RWPE2 (cell line): Measurements from ENCODE around the gene PTRHD1.

Source experiments
- ATAC-seq: fragments of 200-7000 bp; cut with Tn5 transposase; 3 replicates; pipeline ENCODE4 v1.9.1; 2021; ENCODE audit warnings: low read depth
- DNase-seq: peaks from one replicate; pipeline ENCODE4 v3.0.0-alpha.2; 2020; ENCODE audit warnings: low spot score
- H3K27ac ChIP-seq: fragments of 450-650 bp; 2 replicates; pipeline ENCODE4 v1.5.1; 2017; ENCODE audit warnings: mild to moderate bottlenecking; ENCODE audit not compliant: poor library complexity, severe bottlenecking
- H3K27me3 ChIP-seq: fragments of 250-450 bp; sonication (Bioruptor Pico); 2 replicates; pipeline ENCODE4 v1.5.1; 2021; ENCODE audit warnings: mild to moderate bottlenecking, moderate library complexity; ENCODE audit not compliant: insufficient read depth, poor library complexity, severe bottlenecking
- H3K36me3 ChIP-seq: fragments of 250-450 bp; sonication (Bioruptor Pico); 2 replicates; pipeline ENCODE4 v1.5.1; 2020; ENCODE audit warnings: low read depth, mild to moderate bottlenecking, moderate library complexity
- H3K4me1 ChIP-seq: fragments of 250-450 bp; sonication (Bioruptor Pico); 2 replicates; pipeline ENCODE4 v1.5.1; 2021; ENCODE audit warnings: mild to moderate bottlenecking, moderate library complexity; ENCODE audit not compliant: insufficient read depth, poor library complexity, severe bottlenecking
- H3K4me3 ChIP-seq: fragments of 250-450 bp; sonication (Bioruptor Pico); 2 replicates; pipeline ENCODE4 v1.5.1; 2021; ENCODE audit warnings: mild to moderate bottlenecking, moderate library complexity; ENCODE audit not compliant: severe bottlenecking
- H3K9me3 ChIP-seq: fragments of 250-450 bp; sonication (Bioruptor Pico); 2 replicates; pipeline ENCODE4 v1.5.1; 2021; ENCODE audit warnings: mild to moderate bottlenecking, moderate library complexity; ENCODE audit not compliant: severe bottlenecking
- TF ChIP-seq, protein P1 (sequence below): fragments of 450-650 bp; IDR thresholded peaks from one replicate; pipeline ENCODE4 v1.5.1; 2017; ENCODE audit warnings: mild to moderate bottlenecking, moderate library complexity; ENCODE audit not compliant: poor library complexity, severe bottlenecking

PTRHD1 gene

DNA sequence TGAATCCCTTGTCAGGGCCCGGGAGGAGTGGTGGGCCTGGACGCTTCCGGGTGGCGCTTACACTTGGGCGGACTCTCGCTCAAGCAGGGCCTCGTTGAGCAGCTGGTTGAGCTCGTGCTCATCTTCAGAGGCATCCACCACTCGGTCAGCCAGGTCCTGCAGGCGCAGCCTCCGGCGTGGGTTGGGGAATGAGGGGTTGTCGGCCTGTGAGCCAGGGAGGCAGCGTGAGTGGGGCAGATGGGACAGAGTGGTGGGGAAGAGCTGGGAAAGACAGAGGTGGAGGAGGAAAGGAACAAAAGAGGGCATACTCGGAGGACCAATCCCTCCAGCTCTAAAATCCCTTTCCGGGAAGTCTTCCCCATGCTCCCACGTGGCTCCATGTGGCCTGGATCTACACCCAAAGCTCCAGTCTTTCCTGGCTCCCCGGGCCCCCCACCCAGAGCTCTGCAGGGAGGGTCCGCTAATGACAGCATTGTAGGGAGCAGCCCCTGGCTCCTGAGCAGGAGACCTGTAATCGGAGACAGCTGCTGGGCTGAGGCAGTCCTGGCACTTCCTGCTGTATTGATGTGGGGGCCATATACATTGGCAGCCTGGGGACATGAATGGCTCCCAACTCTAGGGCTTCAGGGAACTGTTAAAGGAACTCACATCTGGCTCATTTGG is 41.7 kb upstream of the PTRHD1 start:
- no peak overlapping the region for H3K27ac ChIP-seq
- H3K36me3 ChIP-seq = peaks cover 16% of the 10 kb centered on the region
- no peaks in the 10 kb centered on the region for H3K27me3 ChIP-seq
- DNase-seq = no peak
- H3K4me3 ChIP-seq = no peak overlapping the region
- TF ChIP-seq, protein P1, sequence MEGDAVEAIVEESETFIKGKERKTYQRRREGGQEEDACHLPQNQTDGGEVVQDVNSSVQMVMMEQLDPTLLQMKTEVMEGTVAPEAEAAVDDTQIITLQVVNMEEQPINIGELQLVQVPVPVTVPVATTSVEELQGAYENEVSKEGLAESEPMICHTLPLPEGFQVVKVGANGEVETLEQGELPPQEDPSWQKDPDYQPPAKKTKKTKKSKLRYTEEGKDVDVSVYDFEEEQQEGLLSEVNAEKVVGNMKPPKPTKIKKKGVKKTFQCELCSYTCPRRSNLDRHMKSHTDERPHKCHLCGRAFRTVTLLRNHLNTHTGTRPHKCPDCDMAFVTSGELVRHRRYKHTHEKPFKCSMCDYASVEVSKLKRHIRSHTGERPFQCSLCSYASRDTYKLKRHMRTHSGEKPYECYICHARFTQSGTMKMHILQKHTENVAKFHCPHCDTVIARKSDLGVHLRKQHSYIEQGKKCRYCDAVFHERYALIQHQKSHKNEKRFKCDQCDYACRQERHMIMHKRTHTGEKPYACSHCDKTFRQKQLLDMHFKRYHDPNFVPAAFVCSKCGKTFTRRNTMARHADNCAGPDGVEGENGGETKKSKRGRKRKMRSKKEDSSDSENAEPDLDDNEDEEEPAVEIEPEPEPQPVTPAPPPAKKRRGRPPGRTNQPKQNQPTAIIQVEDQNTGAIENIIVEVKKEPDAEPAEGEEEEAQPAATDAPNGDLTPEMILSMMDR = no peak
- no peak for ATAC-seq
- H3K9me3 ChIP-seq = no peaks in the 10 kb centered on the region
- no peaks in the 10 kb centered on the region for H3K4me1 ChIP-seq

GRCh38 chr2:24833821-24834732 is 40.9 kb upstream of the PTRHD1 start:
- H3K27ac ChIP-seq = no peak overlapping the region
- H3K27me3 ChIP-seq = no peaks in the 10 kb centered on the region
- H3K9me3 ChIP-seq = no peaks in the 10 kb centered on the region
- H3K4me3 ChIP-seq = no peak overlapping the region
- no peaks in the 10 kb centered on the region for H3K4me1 ChIP-seq
- ATAC-seq = no peak
- H3K36me3 ChIP-seq = peaks cover 16% of the 10 kb centered on the region
- DNase-seq = no peak
- TF ChIP-seq, protein P1 = no peak

DNA sequence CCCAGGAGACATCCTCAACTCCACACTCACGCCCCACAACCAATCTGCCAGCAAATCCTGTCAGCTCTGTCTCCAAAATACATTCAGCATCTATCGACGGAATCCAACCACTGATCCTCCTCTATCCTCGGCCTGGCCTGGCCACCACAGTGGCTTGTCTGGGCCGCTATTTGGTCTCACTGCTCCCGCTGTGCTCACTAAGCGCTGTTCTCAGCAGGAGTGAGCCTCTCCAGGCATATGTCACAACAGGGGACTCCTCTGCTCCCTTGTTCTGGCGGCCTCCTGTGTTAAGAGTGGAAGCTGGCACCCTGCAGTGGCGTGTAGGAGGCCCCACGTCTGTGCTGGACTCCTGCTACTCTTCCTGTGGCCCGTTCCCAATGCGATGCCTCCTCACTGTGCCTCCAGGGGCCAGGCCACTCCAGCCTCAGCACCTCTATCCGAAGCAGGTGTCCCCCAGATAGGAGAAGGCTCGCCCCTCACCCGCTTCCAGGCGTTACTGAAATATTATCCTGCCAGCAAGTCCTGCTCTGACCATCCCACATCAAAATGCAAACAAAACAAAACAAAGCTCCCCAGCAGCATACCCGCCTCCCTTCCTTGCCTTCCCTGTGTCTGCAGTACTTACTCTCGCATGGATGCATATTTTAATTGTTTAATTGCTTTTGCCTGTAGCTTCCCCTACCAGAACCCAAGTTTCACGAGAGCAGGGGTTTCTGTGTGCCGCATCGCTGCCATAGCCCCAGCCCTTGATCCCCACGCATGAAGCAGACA is 39.9 kb upstream of the PTRHD1 start:
- ATAC-seq (no peak), DNase-seq (peak; percentile 31)
- Histone ChIP-seq H3K4me1 (no peaks in the 10 kb centered on the region), H3K36me3 (peaks cover 16% of the 10 kb centered on the region), H3K27me3 (no peaks in the 10 kb centered on the region), H3K4me3 (no peak overlapping the region), H3K27ac (no peak overlapping the region), H3K9me3 (no peaks in the 10 kb centered on the region)
- TF ChIP-seq, protein P1 = no peak

DNA sequence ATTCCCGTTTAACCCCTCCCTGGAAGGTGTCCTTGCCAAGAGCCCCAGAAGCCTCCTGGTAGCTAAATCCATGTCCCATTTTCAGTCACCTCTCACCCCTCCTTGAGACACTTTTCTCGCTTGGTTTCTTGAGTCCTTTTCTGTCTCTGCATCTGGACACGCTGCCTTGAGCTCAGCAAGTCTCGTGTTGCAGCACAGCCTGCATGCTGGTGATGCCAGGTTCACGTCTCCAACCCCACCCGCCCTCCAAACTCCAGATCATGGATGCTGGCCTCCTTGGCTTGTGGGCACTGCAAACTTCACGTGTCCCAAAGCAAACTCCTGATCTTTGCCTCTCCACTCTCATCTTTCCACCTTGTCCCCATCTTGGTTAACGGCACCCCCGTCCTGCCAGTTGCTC is 39.3 kb upstream of the PTRHD1 start:
- Histone ChIP-seq H3K4me3 (no peak overlapping the region), H3K27ac (no peak overlapping the region), H3K27me3 (no peaks in the 10 kb centered on the region), H3K9me3 (no peaks in the 10 kb centered on the region), H3K4me1 (no peaks in the 10 kb centered on the region), H3K36me3 (peaks cover 16% of the 10 kb centered on the region)
- TF ChIP-seq, protein P1 = no peak
- DNase-seq (peak; percentile 24), ATAC-seq (no peak)
